B cell (primary cell): Measurements from ENCODE around the gene SLAIN2.

Experiments used
- CTCF ChIP-seq: fragments of 200-600 bp; IDR thresholded peaks from one replicate; pipeline ENCODE4 v1.8.0; 2022; ENCODE audit warnings: antibody characterized with exemption, mild to moderate bottlenecking
- EZH2 ChIP-seq: IDR thresholded peaks from 2 replicates; pipeline ENCODE4 v1.6.1; 2012; ENCODE audit warnings: borderline replicate concordance, low read depth, mild to moderate bottlenecking, moderate library complexity, low read length; ENCODE audit not compliant: insufficient read depth, poor library complexity, severe bottlenecking

- TF ChIP-seq CTCF = no peak
- TF ChIP-seq EZH2 = no peak
Measured at GRCh38 chr4:48352793-48353192, 11.5 kb downstream of the SLAIN2 start.
